ENCODE measurements around the gene TCF4. TPM values are rescaled to one million over a fixed set of nuclear protein-coding genes. Genes with fewer than 3 reads are reported as not detected.

TCF4 gene
- total RNA-seq, 1 donor = 84.6 TPM

GRCh38 chr18:55380589-55380988 lies 207.4 kb downstream of the TCF4 start:
- no peak overlapping the region for H3K4me3 ChIP-seq (ENCODE audit: low read depth, low read length)
- TF ChIP-seq CTCF (IDR thresholded peaks at IDR 0.05; ENCODE audit: insufficient read depth, low read depth, low read length) = no peak
- DNase-seq (ENCODE audit: low read depth) = no peak

- DNase-seq (ENCODE audit: low read depth) = no peak
- TF ChIP-seq CTCF (IDR thresholded peaks at IDR 0.05; ENCODE audit: insufficient read depth, low read depth, low read length) = no peak
- H3K4me3 ChIP-seq (ENCODE audit: low read depth, low read length) = no peak overlapping the region
Measured at GRCh38 chr18:55376387-55376786, 211.6 kb downstream of the TCF4 start.

- no peak for TF ChIP-seq CTCF (IDR thresholded peaks at IDR 0.05; ENCODE audit: insufficient read depth, low read depth, low read length)
- H3K4me3 ChIP-seq (ENCODE audit: low read depth, low read length) = no peak overlapping the region
Measured at GRCh38 chr18:55375930-55376329, 212.1 kb downstream of the TCF4 start.

GRCh38 chr18:55374741-55375140 lies 213.3 kb downstream of the TCF4 start:
- DNase-seq (ENCODE audit: low read depth) = no peak
- no peak for TF ChIP-seq CTCF (IDR thresholded peaks at IDR 0.05; ENCODE audit: insufficient read depth, low read depth, low read length)
- no peak overlapping the region for H3K4me3 ChIP-seq (ENCODE audit: low read depth, low read length)

More at GRCh38 chr18:55375930-55376329, 212.1 kb downstream of the TCF4 start:
- no peak for DNase-seq (ENCODE audit: low read depth)

GRCh38 chr18:55372209-55372608 lies 215.8 kb downstream of the TCF4 start:
- H3K4me3 ChIP-seq (ENCODE audit: low read depth, low read length) = no peak overlapping the region
- TF ChIP-seq CTCF (IDR thresholded peaks at IDR 0.05; ENCODE audit: insufficient read depth, low read depth, low read length) = no peak
- DNase-seq (ENCODE audit: low read depth) = no peak

GRCh38 chr18:55370936-55371335 lies 217.1 kb downstream of the TCF4 start:
- no peak overlapping the region for H3K4me3 ChIP-seq (ENCODE audit: low read depth, low read length)
- no peak for DNase-seq (ENCODE audit: low read depth)
- no peak for TF ChIP-seq CTCF (IDR thresholded peaks at IDR 0.05; ENCODE audit: insufficient read depth, low read depth, low read length)

- no peak for DNase-seq (ENCODE audit: low read depth)
- TF ChIP-seq CTCF (IDR thresholded peaks at IDR 0.05; ENCODE audit: insufficient read depth, low read depth, low read length) = no peak
- H3K4me3 ChIP-seq (ENCODE audit: low read depth, low read length) = no peak overlapping the region
Measured at GRCh38 chr18:55369346-55369745, 218.6 kb downstream of the TCF4 start.
